K562 (cell line): Measurements from ENCODE around the gene FOLH1. TPM values are rescaled to one million over a fixed set of nuclear protein-coding genes. Genes with fewer than 3 reads are reported as not detected.
"Not testable (repeated sequence)": the region's sequence is repeated elsewhere in the genome, so short reads cannot be mapped to it uniquely, and the experiment has no call there.

Experiments used
- ATAC-seq: fragments of 200-7000 bp; cut with Tn5 transposase; 3 replicates; pipeline ENCODE4 v1.9.1; 2020; ENCODE audit warnings: moderate library complexity
- BruUV-seq: library from RNA; stranded (reverse); fragments of 400-500 nt; replicated peaks from 2 replicates; lab custom pipeline; 2021; lab: Mats Ljungman, UMichigan
- CTCF ChIA-PET: fragments of 300-600 bp; formaldehyde crosslinking; extraction: SDS; loops from one replicate; lab custom pipeline; 2021; ENCODE audit warnings: low intra/inter-chr PET ratio; lab: Yijun Ruan, JAX
- POLR2A ChIA-PET: fragments of 300-600, 350-650 bp; sonication (Branson Sonifier 250); formaldehyde crosslinking; extraction: SDS; loops from one replicate; lab custom pipeline; 2021; ENCODE audit warnings: antibody characterized with exemption, inconsistent platforms; lab: Yijun Ruan, JAX
- DNase-seq, 4 experiments: peaks; one replicate each; pipeline versions ENCODE4 v3.0.0 to v3.0.0-alpha.2; 2011 to 2018; ENCODE audit warnings: low spot score in 3 of 4, mixed read lengths in 3 of 4; ENCODE audit errors: extremely low read depth in 1 of 4
- FAIRE-seq: peaks from 2 replicates; lab custom pipeline; 2011; peaks lifted over from hg19 to GRCh38; lab: Jason Lieb, UNC
- H2AFZ ChIP-seq: 2 replicates; pipeline ENCODE4 v1.6.0; 2011; ENCODE audit warnings: low read depth, low read length, control low read depth, inconsistent platforms
- H3K27ac ChIP-seq: fragments of 200-600 bp; 3 replicates; pipeline ENCODE4 v1.8.0; 2011; ENCODE audit warnings: low read depth, mild to moderate bottlenecking, control low read depth, inconsistent platforms, low read length, moderate library complexity, mixed read lengths; ENCODE audit errors: extremely low read depth
- H3K27me3 ChIP-seq, 2 experiments: fragments of 300-600 bp in 1 of 2; 2 replicates in 1 of 2; 3 replicates in 1 of 2; pipeline versions ENCODE4 v1.6.0 to v1.8.0; 2011; ENCODE audit warnings: inconsistent platforms in 2 of 2, low read length in 2 of 2, mild to moderate bottlenecking in 1 of 2, mixed read lengths in 1 of 2, moderate library complexity in 1 of 2; ENCODE audit not compliant: control insufficient read depth in 2 of 2, insufficient read depth in 2 of 2
- H3K36me3 ChIP-seq: fragments of 300-600 bp; 3 replicates; pipeline ENCODE4 v1.8.0; 2011; ENCODE audit warnings: mild to moderate bottlenecking, low read length, inconsistent platforms; ENCODE audit not compliant: control insufficient read depth, insufficient read depth
- H3K4me1 ChIP-seq, 2 experiments: fragments of 200-600 bp in 1 of 2; replicated peaks in 1 of 2; 2 replicates in 1 of 2; 3 replicates in 1 of 2; pipeline versions ENCODE4 v1.5.1 to v1.8.0; 2011; ENCODE audit warnings: inconsistent platforms in 2 of 2, low read length in 2 of 2, mild to moderate bottlenecking in 1 of 2, mixed read lengths in 1 of 2, moderate library complexity in 1 of 2; ENCODE audit not compliant: control insufficient read depth in 2 of 2, insufficient read depth in 2 of 2
- H3K4me2 ChIP-seq: 2 replicates; pipeline ENCODE4 v1.6.1; 2011; ENCODE audit warnings: low read length, control low read depth, inconsistent platforms, mixed read lengths; ENCODE audit not compliant: insufficient read depth
- H3K4me3 ChIP-seq: fragments of 200-600 bp; sonication (generic), shearing (Covaris generic); 2 replicates; pipeline ENCODE4 v1.5.1; 2016; ENCODE audit warnings: control low read depth, inconsistent platforms
- H3K79me2 ChIP-seq: fragments of 200-600 bp; 3 replicates; pipeline ENCODE4 v1.8.0; 2011; ENCODE audit warnings: low read length, inconsistent platforms; ENCODE audit not compliant: control insufficient read depth, insufficient read depth
- H3K9ac ChIP-seq, 2 experiments: 2 replicates each; pipeline versions ENCODE4 v1.6.0 to v1.6.1; 2011; ENCODE audit warnings: low read depth in 2 of 2, low read length in 2 of 2, control low read depth in 1 of 2, inconsistent platforms in 1 of 2, mild to moderate bottlenecking in 1 of 2, mixed read lengths in 1 of 2; ENCODE audit not compliant: insufficient read depth in 1 of 2
- H3K9me1 ChIP-seq: one replicate; pipeline ENCODE4 v1.6.0; 2011; ENCODE audit warnings: inconsistent platforms, mild to moderate bottlenecking, low read length, moderate library complexity; ENCODE audit not compliant: control insufficient read depth, insufficient read depth
- H3K9me3 ChIP-seq: replicated peaks from 2 replicates; pipeline ENCODE4 v1.5.1; 2011; ENCODE audit warnings: low read depth, low read length, inconsistent platforms; ENCODE audit not compliant: control insufficient read depth, insufficient read depth
- H4K20me1 ChIP-seq: replicated peaks from 2 replicates; pipeline ENCODE4 v1.6.1; 2011; ENCODE audit warnings: low read length, inconsistent platforms, mixed read lengths; ENCODE audit not compliant: control insufficient read depth, insufficient read depth
- WGBS: fragments of 100-300 bp; shearing (Covaris generic); methylation state at CpG from one replicate; pipeline ENCODE4 v1.1.6; 2016; ENCODE audit warnings: low coverage, mixed read lengths; ENCODE audit not compliant: insufficient coverage; ENCODE audit errors: missing lambda C conversion rate; 5-methylcytosine and 5-hydroxymethylcytosine counted together
- in situ Hi-C: fragments of 300-500 bp; cut with MboI; formaldehyde crosslinking; loops from 4 replicates; pipeline ENCODE4 v1.15.0; 2018; ENCODE audit warnings: inconsistent platforms, mixed read lengths
- intact Hi-C: fragments of 100-400 bp; cut with micrococcal nuclease; formaldehyde crosslinking; loops from 2 replicates; pipeline ENCODE4 v1.14.2; 2022
- polyA plus RNA-seq, 8 experiments: library from polyadenylated mRNA; depleted of rRNA in 4 of 8; stranded (reverse) in 5 of 8; unstranded in 3 of 8; fragments of >200 nt; fragmentation: Nextera tagmentation in 2 of 8; fragmentation: Illumina TruSeq in 1 of 8; extraction: Ambion mirVana in 2 of 8; extraction: Trizol in 1 of 8; gene quantifications; 2 replicates each; pipeline versions ENCODE4 v1.2.1 to v1.2.3, GENCODE V29; 2011 to 2014; ENCODE audit warnings: inconsistent platforms in 1 of 8, missing spikeins in 1 of 8
- total RNA-seq, 7 experiments: library from RNA; depleted of rRNA in 6 of 7; stranded (reverse); fragments of >200 nt in 6 of 7; fragmentation: Illumina TruSeq in 2 of 7; extraction: Trizol in 2 of 7; gene quantifications; 2 replicates each; pipeline versions ENCODE4 v1.2.1 to v1.2.3, GENCODE V29; 2011 to 2021; ENCODE audit warnings: low replicate concordance in 1 of 7

Gene FOLH1
- total and polyA plus RNA-seq, 9 of the 15 experiments (the other 6 are each of a cell fraction or from before 2014, with no cell fraction given): not detected

GRCh38 chr11:49196002-49196401 is 12.4 kb downstream of the FOLH1 start:
- H3K36me3 ChIP-seq, H3K4me3 ChIP-seq, BruUV-seq, H3K9me1 ChIP-seq, H3K27ac ChIP-seq, H4K20me1 ChIP-seq, H3K79me2 ChIP-seq, H3K4me1 ChIP-seq, H3K9me3 ChIP-seq, ATAC-seq, DNase-seq, intact Hi-C loops, H2AFZ ChIP-seq, in situ Hi-C loops, CTCF ChIA-PET, H3K4me2 ChIP-seq, POLR2A ChIA-PET, H3K27me3 ChIP-seq, H3K9ac ChIP-seq, FAIRE-seq: not testable (repeated sequence)
- WGBS: 3% methylated on average over 6 of the region's 6 CpGs

DNA sequence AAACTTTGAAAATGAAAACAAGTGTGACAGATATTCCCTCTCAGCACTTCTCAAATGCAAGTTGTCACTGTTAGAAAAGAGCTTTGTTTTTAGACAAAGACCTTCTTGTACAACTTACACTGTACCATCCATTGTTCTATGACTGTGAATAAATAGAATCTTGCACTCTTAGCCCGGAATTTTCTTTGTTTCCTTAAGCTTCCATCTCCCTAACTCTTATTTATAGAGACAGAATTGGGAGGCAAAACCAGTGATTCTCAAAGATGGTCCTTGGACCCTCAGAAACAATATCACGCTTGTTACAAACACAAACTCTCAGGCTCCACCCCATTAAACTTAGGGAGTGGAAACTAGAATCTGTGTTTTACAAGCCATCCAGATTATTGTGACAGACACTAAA is 18.1 kb downstream of the FOLH1 start:
- in situ Hi-C loops, ATAC-seq: not testable (repeated sequence)

GRCh38 chr11:49186225-49186624 is 22.2 kb downstream of the FOLH1 start:
- ATAC-seq, H4K20me1 ChIP-seq, H3K36me3 ChIP-seq, FAIRE-seq, H2AFZ ChIP-seq, CTCF ChIA-PET, in situ Hi-C loops, H3K27me3 ChIP-seq, H3K4me1 ChIP-seq, intact Hi-C loops, BruUV-seq, H3K9me1 ChIP-seq, H3K79me2 ChIP-seq, H3K4me2 ChIP-seq, H3K9me3 ChIP-seq, DNase-seq, POLR2A ChIA-PET, H3K4me3 ChIP-seq, H3K27ac ChIP-seq, H3K9ac ChIP-seq: not testable (repeated sequence)
- 0% methylated on average over 2 of the region's 2 CpGs for WGBS

More for the DNA sequence above, 18.1 kb downstream of the FOLH1 start:
- BruUV-seq, DNase-seq, H3K79me2 ChIP-seq, H3K9me1 ChIP-seq, H3K4me1 ChIP-seq, H3K27me3 ChIP-seq, H3K4me2 ChIP-seq, H3K27ac ChIP-seq, intact Hi-C loops, H2AFZ ChIP-seq, H3K4me3 ChIP-seq, H3K9me3 ChIP-seq, CTCF ChIA-PET, H4K20me1 ChIP-seq, H3K36me3 ChIP-seq, FAIRE-seq, POLR2A ChIA-PET, H3K9ac ChIP-seq: not testable (repeated sequence)
- 0% methylated on average over 2 of the region's 2 CpGs for WGBS

DNA sequence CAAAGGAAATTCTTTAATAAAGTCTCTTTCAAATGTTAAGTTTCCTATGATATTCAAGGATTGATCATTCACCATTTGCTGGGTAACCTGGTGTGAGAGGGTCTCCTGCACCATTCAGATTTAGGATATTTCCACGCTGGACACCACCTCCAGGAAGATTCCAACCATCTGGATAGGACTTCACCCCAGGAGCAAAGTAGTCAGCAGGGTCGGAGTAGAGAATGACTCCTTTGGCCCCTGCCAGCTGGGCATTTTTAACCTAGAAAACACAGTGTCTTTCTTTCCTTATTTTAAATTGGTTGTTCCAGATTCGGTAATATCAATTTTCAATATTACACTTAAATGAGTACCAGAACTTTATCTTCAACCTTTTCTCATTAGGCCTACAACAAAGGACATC is 22.8 kb downstream of the FOLH1 start:
- H3K4me1 ChIP-seq, CTCF ChIA-PET, H4K20me1 ChIP-seq, H3K9ac ChIP-seq, POLR2A ChIA-PET, H3K79me2 ChIP-seq, H3K36me3 ChIP-seq, ATAC-seq, BruUV-seq, H2AFZ ChIP-seq, intact Hi-C loops, in situ Hi-C loops, H3K4me3 ChIP-seq, DNase-seq, H3K27me3 ChIP-seq, H3K9me3 ChIP-seq, FAIRE-seq, H3K4me2 ChIP-seq, H3K9me1 ChIP-seq, H3K27ac ChIP-seq: not testable (repeated sequence)
- 0% methylated on average over 2 of the region's 3 CpGs for WGBS
